BE2C (cell line): ENCODE data around the gene GSG1L.

Experiments
- DNase-seq: peaks from one replicate; pipeline ENCODE4 v3.0.0-alpha.2; 2020
- H3K27me3 ChIP-seq: fragments of 250-450 bp; sonication (Bioruptor Pico); 2 replicates; pipeline ENCODE4 v1.5.1; 2020; ENCODE audit warnings: mild to moderate bottlenecking
- H3K36me3 ChIP-seq: fragments of 250-450 bp; sonication (Bioruptor Pico); 2 replicates; pipeline ENCODE4 v1.5.1; 2020; ENCODE audit warnings: mild to moderate bottlenecking
- H3K4me1 ChIP-seq: fragments of 250-450 bp; sonication (Bioruptor Pico); 2 replicates; pipeline ENCODE4 v1.5.1; 2020
- H3K4me3 ChIP-seq: 2 replicates; pipeline ENCODE4 v1.5.1; 2011; ENCODE audit warnings: low read depth, low read length
- H3K9me3 ChIP-seq: fragments of 250-450 bp; sonication (Bioruptor Pico); 2 replicates; pipeline ENCODE4 v1.5.1; 2020
- CTCF ChIP-seq: IDR thresholded peaks from 2 replicates; pipeline ENCODE4 v1.5.1; 2012; ENCODE audit warnings: mild to moderate bottlenecking, low read depth, low read length

Gene GSG1L

GRCh38 chr16:28069971-28070794 is 6.7 kb upstream of the GSG1L start:
- TF ChIP-seq CTCF: no peak
- H3K27me3 ChIP-seq: peaks cover 42% of the 10 kb centered on the region
- H3K36me3 ChIP-seq: no peaks in the 10 kb centered on the region
- H3K4me3 ChIP-seq: no peak overlapping the region
- no peaks in the 10 kb centered on the region for H3K9me3 ChIP-seq
- no peaks in the 10 kb centered on the region for H3K4me1 ChIP-seq
- no peak for DNase-seq

- no peak for TF ChIP-seq CTCF
- Histone ChIP-seq H3K4me1 (no peaks in the 10 kb centered on the region), H3K36me3 (no peaks in the 10 kb centered on the region), H3K27me3 (peaks cover 50% of the 10 kb centered on the region), H3K4me3 (no peak overlapping the region), H3K9me3 (no peaks in the 10 kb centered on the region)
- DNase-seq: no peak
Measured at GRCh38 chr16:28068976-28069375, 5.5 kb upstream of the GSG1L start.

GRCh38 chr16:28067604-28068379 is 4.3 kb upstream of the GSG1L start:
- Histone ChIP-seq H3K4me1 (no peaks in the 10 kb centered on the region), H3K27me3 (peaks cover 57% of the 10 kb centered on the region), H3K9me3 (no peaks in the 10 kb centered on the region), H3K36me3 (no peaks in the 10 kb centered on the region), H3K4me3 (no peak overlapping the region)
- TF ChIP-seq CTCF: no peak
- DNase-seq: no peak

- DNase-seq: no peak
- no peak for TF ChIP-seq CTCF
- Histone ChIP-seq H3K9me3 (no peaks in the 10 kb centered on the region), H3K27me3 (peaks cover 67% of the 10 kb centered on the region), H3K4me3 (no peak overlapping the region), H3K4me1 (no peaks in the 10 kb centered on the region), H3K36me3 (no peaks in the 10 kb centered on the region)
Measured at GRCh38 chr16:28064706-28065249, 1.3 kb upstream of the GSG1L start.

- H3K36me3 ChIP-seq: no peaks in the 10 kb centered on the region
- H3K9me3 ChIP-seq: no peaks in the 10 kb centered on the region
- no peak overlapping the region for H3K4me3 ChIP-seq
- no peak for DNase-seq
- no peaks in the 10 kb centered on the region for H3K4me1 ChIP-seq
- H3K27me3 ChIP-seq: peaks cover 73% of the 10 kb centered on the region
- no peak for TF ChIP-seq CTCF
Measured at GRCh38 chr16:28064150-28064549, 636 bp upstream of the GSG1L start.
